ENCODE data around the gene ERBIN. TPM values are rescaled to one million over a fixed set of nuclear protein-coding genes. Genes with fewer than 3 reads are reported as not detected.

The ERBIN gene
- total and polyA plus RNA-seq, 4 experiments from 2014 or later = 30.6 to 98.7 (median 72.2) TPM

DNA sequence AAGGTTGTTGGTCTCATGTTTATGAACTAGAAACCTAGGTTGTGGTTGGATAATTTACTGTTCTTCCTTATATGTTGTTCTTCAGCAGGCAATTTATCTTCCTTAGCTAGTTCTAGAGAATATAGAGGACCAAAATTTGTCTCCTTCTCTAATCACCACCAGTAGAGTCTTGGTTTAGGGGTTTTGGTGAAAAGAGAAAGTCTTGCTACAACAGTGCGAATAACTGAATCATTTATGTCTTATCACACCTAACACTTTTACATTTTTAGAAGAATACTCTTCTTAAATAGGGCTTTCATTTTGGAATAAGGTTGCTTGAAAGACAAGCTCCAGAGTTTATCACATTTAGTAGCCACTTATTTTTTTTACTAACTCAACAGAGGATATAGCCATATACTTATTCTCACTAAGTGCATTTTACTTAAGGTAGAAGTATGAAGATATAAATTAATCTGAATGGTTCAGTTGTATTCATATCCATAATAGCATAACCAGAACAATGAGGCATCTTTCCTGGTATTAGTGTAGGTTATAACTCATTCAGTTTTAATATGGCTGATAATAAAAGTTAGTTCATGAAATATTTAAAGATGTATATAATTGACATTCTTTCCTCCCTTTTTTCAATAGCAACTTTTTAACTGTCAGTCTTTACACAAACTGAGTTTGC lies 67.9 kb downstream of the ERBIN start:
- CTCF ChIA-PET (ENCODE audit: partially characterized antibody) = interaction anchor here (1.2 kb wide), 1 partner anchor 9 kb away, joined by 3 read pairs; no protein-coding TSS in a partner anchor
- Histone ChIP-seq H3K36me3 (ENCODE audit: insufficient read depth, low read length) (peaks cover 14% of the 10 kb centered on the region), H3K4me3 (ENCODE audit: low read length in 2 of 2) (no peak overlapping the region), H3K27ac (ENCODE audit: low read depth, low read length) (no peak overlapping the region), H3K27me3 (ENCODE audit: insufficient read depth, low read length) (no peaks in the 10 kb centered on the region), H3K4me1 (ENCODE audit: insufficient read depth, low read length) (peaks cover under 1% of the 10 kb centered on the region), H3K9me3 (ENCODE audit: control insufficient read depth in 1 of 2, low read length in 2 of 2) (no peaks in the 10 kb centered on the region)
- no peaks in the 10 kb centered on the region for H3K27me3 Mint-ChIP-seq
- intact Hi-C loops (cut with micrococcal nuclease) = loop anchor here (2.0 kb wide), 1 partner anchor 33 kb away; no protein-coding TSS in a partner anchor
- peaks cover 27 to 52% of the 10 kb centered on the region in 2 donors for H3K36me3 Mint-ChIP-seq
- POLR2A ChIA-PET (ENCODE audit: partially characterized antibody) = interaction anchor here (1.6 kb wide), 1 partner anchor 68 kb away, joined by 3 read pairs; the partner anchor contains the start of gene ERBIN
- peaks cover 4 to 32% (median 20%) of the 10 kb centered on the region in 4 donors for H3K4me1 Mint-ChIP-seq
- DNase-seq = no peak
- no peaks in the 10 kb centered on the region for H3K9me3 Mint-ChIP-seq
- no peak overlapping the region for H3K4me3 Mint-ChIP-seq
- H3K27ac Mint-ChIP-seq = peak overlapping the region in 4 of 7 donors; percentile 13 to 55 (median 22)

DNA sequence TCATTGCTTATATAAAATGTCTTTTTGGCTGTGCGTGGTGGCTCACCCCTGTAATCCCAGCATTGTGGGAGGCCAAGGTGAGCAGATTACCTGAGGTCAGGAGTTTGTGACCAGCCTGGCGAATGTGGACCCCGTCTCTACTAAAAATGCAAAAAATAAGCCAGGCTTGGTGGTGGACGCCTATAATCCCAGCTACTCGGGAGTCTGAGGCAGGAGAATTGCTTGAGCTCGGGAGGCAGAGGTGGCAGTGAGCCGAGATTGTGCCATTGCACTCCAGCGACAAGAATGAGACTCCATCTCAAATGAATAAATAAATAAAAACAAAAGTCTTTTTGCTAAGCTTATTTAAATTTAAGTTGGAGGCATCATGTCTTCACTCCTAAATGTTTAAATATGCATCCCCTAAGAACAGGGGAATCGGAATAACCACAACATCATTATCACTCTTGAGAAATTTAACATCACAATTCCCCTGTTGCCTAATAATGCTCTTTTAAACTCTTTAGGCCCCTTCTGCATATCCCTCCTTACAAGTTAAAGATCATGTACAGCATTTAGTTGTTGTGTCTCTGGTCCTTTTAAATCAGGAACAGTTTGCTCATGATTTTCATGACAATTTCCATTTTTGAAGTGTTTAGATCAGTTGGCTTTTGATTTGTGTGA lies 72.8 kb downstream of the ERBIN start:
- Histone ChIP-seq H3K4me3 (ENCODE audit: low read length in 2 of 2) (no peak overlapping the region), H3K27me3 (ENCODE audit: insufficient read depth, low read length) (no peaks in the 10 kb centered on the region), H3K27ac (ENCODE audit: low read depth, low read length) (no peak overlapping the region), H3K9me3 (ENCODE audit: control insufficient read depth in 1 of 2, low read length in 2 of 2) (no peaks in the 10 kb centered on the region), H3K36me3 (ENCODE audit: insufficient read depth, low read length) (peaks cover 4% of the 10 kb centered on the region), H3K4me1 (ENCODE audit: insufficient read depth, low read length) (peaks cover 13% of the 10 kb centered on the region)
- Mint-ChIP-seq H3K27me3 (no peaks in the 10 kb centered on the region), H3K4me1 (peaks cover 16 to 60% (median 47%) of the 10 kb centered on the region in 4 donors), H3K27ac (peak overlapping the region in 2 of 7 donors; percentile 51 to 70), H3K9me3 (no peaks in the 10 kb centered on the region), H3K4me3 (no peak overlapping the region), H3K36me3 (peaks cover 43 to 60% of the 10 kb centered on the region in 2 donors)
- CTCF ChIA-PET (ENCODE audit: partially characterized antibody) = no interaction called here
- no peak for DNase-seq
- POLR2A ChIA-PET (ENCODE audit: partially characterized antibody) = interaction anchor here (2.0 kb wide), 1 partner anchor 73 kb away, joined by 4 read pairs; the partner anchor contains the start of gene ERBIN
- intact Hi-C loops (cut with micrococcal nuclease) = no loop called here

DNA sequence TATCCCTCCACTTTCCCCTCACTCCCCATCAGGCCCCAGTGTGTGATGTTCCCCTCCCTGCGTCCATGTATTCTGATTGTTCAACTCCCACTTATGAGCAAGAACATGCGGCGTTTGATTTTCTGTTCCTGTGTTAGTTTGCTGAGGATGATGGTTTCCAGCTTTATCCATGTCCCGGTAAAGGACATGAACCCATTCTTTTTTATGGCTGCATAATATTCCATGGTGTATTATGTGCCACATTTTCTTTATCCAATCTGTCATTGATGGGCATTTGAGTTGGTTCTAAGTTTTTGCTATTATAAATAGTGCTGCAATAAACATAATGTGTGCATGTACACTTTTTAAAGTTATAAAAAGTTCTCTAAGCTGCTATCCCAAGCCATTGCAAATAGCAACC lies 75.6 kb downstream of the ERBIN start:
- H3K27ac ChIP-seq (ENCODE audit: low read depth, low read length) = no peak overlapping the region
- peaks cover 22 to 66% (median 50%) of the 10 kb centered on the region in 4 donors for H3K4me1 Mint-ChIP-seq
- H3K4me3 Mint-ChIP-seq = peak overlapping the region in 2 of 8 donors; percentile 3 to 39
- no peaks in the 10 kb centered on the region for H3K9me3 ChIP-seq (ENCODE audit: control insufficient read depth in 1 of 2, low read length in 2 of 2)
- DNase-seq = no peak
- H3K36me3 ChIP-seq (ENCODE audit: insufficient read depth, low read length) = peaks cover 2% of the 10 kb centered on the region
- no peak overlapping the region for H3K4me3 ChIP-seq (ENCODE audit: low read length in 2 of 2)
- H3K9me3 Mint-ChIP-seq = peaks cover 0 to 3% (median 0%) of the 10 kb centered on the region in 8 donors
- no peaks in the 10 kb centered on the region for H3K27me3 ChIP-seq (ENCODE audit: insufficient read depth, low read length)
- intact Hi-C loops (cut with micrococcal nuclease) = no loop called here
- peak overlapping the region in 2 of 7 donors; percentile 43 for H3K27ac Mint-ChIP-seq
- H3K4me1 ChIP-seq (ENCODE audit: insufficient read depth, low read length) = peaks cover 13% of the 10 kb centered on the region
- POLR2A ChIA-PET (ENCODE audit: partially characterized antibody) = no interaction called here
- peaks cover 44 to 58% of the 10 kb centered on the region in 2 donors for H3K36me3 Mint-ChIP-seq
- CTCF ChIA-PET (ENCODE audit: partially characterized antibody) = no interaction called here
- no peaks in the 10 kb centered on the region for H3K27me3 Mint-ChIP-seq

DNA sequence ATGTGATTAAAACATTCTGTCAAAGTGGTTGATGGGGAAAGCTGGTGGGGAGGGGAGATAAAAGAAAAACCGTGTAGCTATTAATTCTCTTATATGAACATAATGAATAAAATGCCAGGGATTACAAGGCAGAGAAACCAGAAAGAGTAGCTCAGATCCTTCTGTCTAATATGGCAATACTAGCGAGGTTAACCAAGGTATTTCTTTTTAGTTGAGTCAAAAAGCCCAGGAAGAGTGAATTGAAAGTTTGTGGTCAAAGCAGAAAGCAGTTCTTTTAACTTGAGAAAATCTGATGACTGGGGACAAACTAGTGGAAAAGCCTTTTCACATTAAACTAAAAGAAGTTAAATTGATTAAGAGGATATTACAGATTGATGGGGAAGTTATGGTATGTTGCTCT lies 76.0 kb downstream of the ERBIN start:
- H3K4me3 Mint-ChIP-seq = peak overlapping the region in 2 of 8 donors; percentile 3 to 14
- POLR2A ChIA-PET (ENCODE audit: partially characterized antibody) = no interaction called here
- H3K4me3 ChIP-seq (ENCODE audit: low read length in 2 of 2) = no peak overlapping the region
- H3K27ac Mint-ChIP-seq = peak overlapping the region in 5 of 7 donors; percentile 1 to 61 (median 43)
- H3K36me3 Mint-ChIP-seq = peaks cover 44 to 55% of the 10 kb centered on the region in 2 donors
- no peaks in the 10 kb centered on the region for H3K27me3 Mint-ChIP-seq
- intact Hi-C loops (cut with micrococcal nuclease) = no loop called here
- H3K4me1 ChIP-seq (ENCODE audit: insufficient read depth, low read length) = peaks cover 13% of the 10 kb centered on the region
- H3K27me3 ChIP-seq (ENCODE audit: insufficient read depth, low read length) = no peaks in the 10 kb centered on the region
- DNase-seq = no peak
- peaks cover 0 to 3% (median 0%) of the 10 kb centered on the region in 8 donors for H3K9me3 Mint-ChIP-seq
- no peaks in the 10 kb centered on the region for H3K9me3 ChIP-seq (ENCODE audit: control insufficient read depth in 1 of 2, low read length in 2 of 2)
- peaks cover 22 to 67% (median 52%) of the 10 kb centered on the region in 4 donors for H3K4me1 Mint-ChIP-seq
- CTCF ChIA-PET (ENCODE audit: partially characterized antibody) = no interaction called here
- H3K36me3 ChIP-seq (ENCODE audit: insufficient read depth, low read length) = no peaks in the 10 kb centered on the region
- H3K27ac ChIP-seq (ENCODE audit: low read depth, low read length) = no peak overlapping the region

DNA sequence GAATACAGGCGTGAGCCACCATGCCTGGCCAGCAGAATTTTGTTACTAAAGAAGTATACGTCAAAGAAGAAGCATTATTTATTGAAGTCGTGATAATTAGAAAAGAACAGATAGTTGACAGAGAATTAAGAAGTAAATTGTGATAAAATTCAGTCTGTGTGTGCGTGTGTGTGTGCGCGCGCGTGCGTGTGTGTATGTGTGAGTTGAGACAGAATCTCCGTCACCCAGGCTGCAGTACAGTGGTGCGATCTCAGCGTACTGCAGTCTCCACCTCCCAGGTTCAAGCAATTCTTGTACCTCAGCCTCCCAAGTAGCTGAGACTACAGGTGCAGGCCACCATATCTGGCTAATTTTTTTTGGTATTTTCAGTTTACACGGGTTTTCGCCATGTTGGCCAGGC lies 77.8 kb downstream of the ERBIN start:
- Histone ChIP-seq H3K4me1 (ENCODE audit: insufficient read depth, low read length) (peaks cover 20% of the 10 kb centered on the region), H3K9me3 (ENCODE audit: control insufficient read depth in 1 of 2, low read length in 2 of 2) (no peaks in the 10 kb centered on the region), H3K27me3 (ENCODE audit: insufficient read depth, low read length) (no peaks in the 10 kb centered on the region), H3K27ac (ENCODE audit: low read depth, low read length) (no peak overlapping the region), H3K36me3 (ENCODE audit: insufficient read depth, low read length) (no peaks in the 10 kb centered on the region), H3K4me3 (ENCODE audit: low read length in 2 of 2) (no peak overlapping the region)
- intact Hi-C loops (cut with micrococcal nuclease) = no loop called here
- H3K27ac Mint-ChIP-seq = peak overlapping the region in 1 of 7 donors; percentile 87
- H3K4me3 Mint-ChIP-seq = no peak overlapping the region
- peaks cover 25 to 73% (median 61%) of the 10 kb centered on the region in 4 donors for H3K4me1 Mint-ChIP-seq
- peaks cover 0 to 3% (median 0%) of the 10 kb centered on the region in 8 donors for H3K9me3 Mint-ChIP-seq
- no peaks in the 10 kb centered on the region for H3K27me3 Mint-ChIP-seq
- H3K36me3 Mint-ChIP-seq = peaks cover 44 to 53% of the 10 kb centered on the region in 2 donors
- no peak for DNase-seq
- CTCF ChIA-PET (ENCODE audit: partially characterized antibody) = interaction anchor here (0.6 to 1.0 kb wide), 2 partner anchors 39 to 80 kb away, joined by 3 to 4 read pairs; no protein-coding TSS in a partner anchor
- POLR2A ChIA-PET (ENCODE audit: partially characterized antibody) = no interaction called here

DNA sequence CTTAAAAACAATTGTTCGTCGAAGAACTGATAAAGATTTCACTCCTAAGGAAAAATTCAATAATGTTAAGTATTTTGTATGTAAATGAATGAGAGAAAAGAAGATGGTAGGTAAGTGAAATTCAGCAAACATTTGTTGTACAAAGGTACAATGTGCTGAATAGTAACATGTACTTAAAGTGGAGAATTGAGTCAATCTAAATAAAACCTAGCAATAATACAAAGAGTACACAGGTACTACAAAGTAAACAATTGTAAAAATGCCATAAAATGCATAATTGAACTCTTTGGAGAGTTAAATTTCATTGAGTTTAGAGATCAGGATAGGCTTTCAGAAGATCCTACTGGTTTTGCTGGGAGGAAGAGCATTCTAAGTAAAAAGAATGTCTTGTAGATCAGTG lies 82.9 kb downstream of the ERBIN start:
- ChIA-PET POLR2A (ENCODE audit: partially characterized antibody) (no interaction called here), CTCF (ENCODE audit: partially characterized antibody) (no interaction called here)
- peaks cover 34% of the 10 kb centered on the region for H3K4me1 ChIP-seq (ENCODE audit: insufficient read depth, low read length)
- no peak overlapping the region for H3K4me3 ChIP-seq (ENCODE audit: low read length in 2 of 2)
- H3K9me3 ChIP-seq (ENCODE audit: control insufficient read depth in 1 of 2, low read length in 2 of 2) = no peaks in the 10 kb centered on the region
- H3K27ac ChIP-seq (ENCODE audit: low read depth, low read length) = no peak overlapping the region
- peaks cover 4% of the 10 kb centered on the region for H3K36me3 ChIP-seq (ENCODE audit: insufficient read depth, low read length)
- Mint-ChIP-seq H3K9me3 (peaks cover 0 to 3% (median 0%) of the 10 kb centered on the region in 8 donors), H3K27ac (peak overlapping the region in 6 of 7 donors; percentile 53 to 91 (median 76)), H3K4me1 (peaks cover 22 to 65% (median 53%) of the 10 kb centered on the region in 4 donors), H3K4me3 (peak overlapping the region in 4 of 8 donors; percentile 0 to 59 (median 24)), H3K36me3 (peaks cover 25 to 45% of the 10 kb centered on the region in 2 donors), H3K27me3 (no peaks in the 10 kb centered on the region)
- no peak for DNase-seq
- intact Hi-C loops (cut with micrococcal nuclease) = no loop called here
- H3K27me3 ChIP-seq (ENCODE audit: insufficient read depth, low read length) = no peaks in the 10 kb centered on the region

DNA sequence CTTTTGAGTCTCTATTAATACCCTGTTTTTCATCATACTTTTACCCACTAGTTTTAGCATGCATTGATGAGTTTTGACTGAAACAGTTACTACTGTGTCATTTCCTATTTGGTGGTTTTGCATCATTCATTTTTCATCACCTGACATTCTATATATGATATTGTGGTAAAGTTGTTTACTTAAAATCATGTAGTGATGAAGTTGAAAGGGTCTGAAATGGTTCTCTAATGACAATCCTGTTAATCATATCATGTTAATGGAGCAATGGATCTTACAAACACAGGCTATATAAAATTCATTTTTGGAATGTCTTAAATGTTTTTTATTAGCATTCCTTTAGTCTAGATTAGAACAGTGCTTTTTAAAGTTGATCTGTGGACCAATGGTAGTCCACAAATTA lies 84.1 kb downstream of the ERBIN start:
- peaks cover 4% of the 10 kb centered on the region for H3K36me3 ChIP-seq (ENCODE audit: insufficient read depth, low read length)
- DNase-seq = peak in 4 of 5 donors; percentile 17 to 44 (median 32)
- H3K27ac ChIP-seq (ENCODE audit: low read depth, low read length) = no peak overlapping the region
- H3K27me3 ChIP-seq (ENCODE audit: insufficient read depth, low read length) = no peaks in the 10 kb centered on the region
- ChIA-PET POLR2A (ENCODE audit: partially characterized antibody) (interaction anchor here (0.7 kb wide), 1 partner anchor 38 kb away, joined by 3 read pairs; no protein-coding TSS in a partner anchor), CTCF (ENCODE audit: partially characterized antibody) (no interaction called here)
- H3K4me1 ChIP-seq (ENCODE audit: insufficient read depth, low read length) = peaks cover 38% of the 10 kb centered on the region
- Mint-ChIP-seq H3K27me3 (no peaks in the 10 kb centered on the region), H3K9me3 (peaks cover 0 to 3% (median 0%) of the 10 kb centered on the region in 8 donors), H3K36me3 (peaks cover 14 to 40% of the 10 kb centered on the region in 2 donors), H3K4me3 (peak overlapping the region in 4 of 8 donors; percentile 7 to 70 (median 40)), H3K4me1 (peaks cover 19 to 54% (median 45%) of the 10 kb centered on the region in 4 donors), H3K27ac (peak overlapping the region; percentile 75 to 89 (median 86))
- no peaks in the 10 kb centered on the region for H3K9me3 ChIP-seq (ENCODE audit: control insufficient read depth in 1 of 2, low read length in 2 of 2)
- H3K4me3 ChIP-seq (ENCODE audit: low read length in 2 of 2) = no peak overlapping the region
- intact Hi-C loops (cut with micrococcal nuclease) = loop anchor here (2.0 kb wide), 2 partner anchors 14 to 84 kb away; partner anchors contain the start of gene ERBIN

Measured in CD4-positive, alpha-beta memory T cell (primary cell).